ENCODE data around the gene PTPN4.

GRCh38 chr2:119981896-119982295, 222.2 kb downstream of the PTPN4 start:
- TF ChIP-seq, protein P1, sequence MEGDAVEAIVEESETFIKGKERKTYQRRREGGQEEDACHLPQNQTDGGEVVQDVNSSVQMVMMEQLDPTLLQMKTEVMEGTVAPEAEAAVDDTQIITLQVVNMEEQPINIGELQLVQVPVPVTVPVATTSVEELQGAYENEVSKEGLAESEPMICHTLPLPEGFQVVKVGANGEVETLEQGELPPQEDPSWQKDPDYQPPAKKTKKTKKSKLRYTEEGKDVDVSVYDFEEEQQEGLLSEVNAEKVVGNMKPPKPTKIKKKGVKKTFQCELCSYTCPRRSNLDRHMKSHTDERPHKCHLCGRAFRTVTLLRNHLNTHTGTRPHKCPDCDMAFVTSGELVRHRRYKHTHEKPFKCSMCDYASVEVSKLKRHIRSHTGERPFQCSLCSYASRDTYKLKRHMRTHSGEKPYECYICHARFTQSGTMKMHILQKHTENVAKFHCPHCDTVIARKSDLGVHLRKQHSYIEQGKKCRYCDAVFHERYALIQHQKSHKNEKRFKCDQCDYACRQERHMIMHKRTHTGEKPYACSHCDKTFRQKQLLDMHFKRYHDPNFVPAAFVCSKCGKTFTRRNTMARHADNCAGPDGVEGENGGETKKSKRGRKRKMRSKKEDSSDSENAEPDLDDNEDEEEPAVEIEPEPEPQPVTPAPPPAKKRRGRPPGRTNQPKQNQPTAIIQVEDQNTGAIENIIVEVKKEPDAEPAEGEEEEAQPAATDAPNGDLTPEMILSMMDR (conservative IDR thresholded peaks at IDR 0.05) = no peak
- TF ChIP-seq ZFX (IDR thresholded peaks at IDR 0.05) = no peak
